Daoy (cell line): ENCODE results near the gene NREP. TPM values are rescaled to one million over a fixed set of nuclear protein-coding genes. Genes with fewer than 3 reads are reported as not detected.

Source experiments
- DNase-seq: peaks from one replicate; pipeline ENCODE4 v3.0.0-alpha.2; 2015; ENCODE audit warnings: low read depth
- total RNA-seq: library from RNA; depleted of rRNA; stranded (reverse); fragments of >200 nt; shearing (Covaris generic); gene quantifications from 2 replicates; pipeline ENCODE4 v1.2.3, GENCODE V29; 2014; rRNA removed

The NREP gene
- total RNA-seq = 171 and 173 TPM in 2 replicates

GRCh38 chr5:111756581-111757354 is at the start of gene NREP:
Gene NREP (minus strand): TSS chr5:111757194. CDS start chr5:111755772, 1,422 bp downstream.
- DNase-seq = no peak

GRCh38 chr5:111806753-111807152 is 49.8 kb upstream of the NREP start:
- DNase-seq = no peak

- DNase-seq = no peak
Measured at GRCh38 chr5:111806156-111806555, 49.2 kb upstream of the NREP start.

- no peak for DNase-seq
Measured at GRCh38 chr5:111805071-111805470, 48.1 kb upstream of the NREP start.

GRCh38 chr5:111800351-111800750 is 43.4 kb upstream of the NREP start:
- DNase-seq = no peak

- DNase-seq = no peak
Measured at GRCh38 chr5:111795142-111795541, 38.1 kb upstream of the NREP start.

- DNase-seq = peak; percentile 24
Measured at GRCh38 chr5:111792471-111793058, 35.6 kb upstream of the NREP start.

- DNase-seq = no peak
Measured at GRCh38 chr5:111790295-111790694, 33.3 kb upstream of the NREP start.

GRCh38 chr5:111787006-111787405 is 30.0 kb upstream of the NREP start:
- peak; percentile 66 for DNase-seq

GRCh38 chr5:111784491-111785181 is 27.6 kb upstream of the NREP start:
- DNase-seq = no peak

- no peak for DNase-seq
Measured at GRCh38 chr5:111783537-111783936, 26.5 kb upstream of the NREP start.

GRCh38 chr5:111782216-111782615 is 25.2 kb upstream of the NREP start:
- DNase-seq = peak; percentile 15

GRCh38 chr5:111781200-111781599 is 24.2 kb upstream of the NREP start:
- peak; percentile 68 for DNase-seq

GRCh38 chr5:111779922-111780292 is 22.9 kb upstream of the NREP start:
- peak; percentile 37 for DNase-seq

- no peak for DNase-seq
Measured at GRCh38 chr5:111779260-111779921, 22.4 kb upstream of the NREP start.

- no peak for DNase-seq
Measured at GRCh38 chr5:111776913-111777781, 20.2 kb upstream of the NREP start.

GRCh38 chr5:111775224-111775623 is 18.2 kb upstream of the NREP start:
- no peak for DNase-seq

- peak; percentile 85 for DNase-seq
Measured at GRCh38 chr5:111774525-111774924, 17.5 kb upstream of the NREP start.

GRCh38 chr5:111772456-111773122 is 15.6 kb upstream of the NREP start:
- DNase-seq = peak; percentile 23

- no peak for DNase-seq
Measured at GRCh38 chr5:111769541-111769940, 12.5 kb upstream of the NREP start.
